ENCODE results near the gene RAP2B. TPM values are rescaled to one million over a fixed set of nuclear protein-coding genes. Genes with fewer than 3 reads are reported as not detected.

Gene RAP2B
- polyA plus RNA-seq, 3 donors, result 17.5 to 35.5 (median 24.7) TPM

GRCh38 chr3:153138276-153139210, 23.5 kb upstream of the RAP2B start:
- H3K36me3 ChIP-seq (replicated peaks in 1 of 2; ENCODE audit: control insufficient read depth in 1 of 2, insufficient read depth in 2 of 2, low read length in 2 of 2), result no peaks in the 10 kb centered on the region
- H3K79me2 ChIP-seq (ENCODE audit: insufficient read depth, low read length), result no peaks in the 10 kb centered on the region
- WGBS (ENCODE audit: insufficient coverage), result 0% methylated on average over 2 of the region's 5 CpGs
- peaks cover 0 to 2% of the 10 kb centered on the region in 2 donors for H3K36me3 Mint-ChIP-seq
- DNase-seq, result peak; percentile 86 to 98 (median 95)
- H3K4me1 Mint-ChIP-seq, result peaks cover 36% of the 10 kb centered on the region
- H3K9me3 Mint-ChIP-seq, result peaks cover 0 to 2% (median 0%) of the 10 kb centered on the region in 7 donors
- no peaks in the 10 kb centered on the region for H3K9me3 ChIP-seq (replicated peaks in 1 of 2; ENCODE audit: control insufficient read depth in 1 of 2, insufficient read depth in 1 of 2, low read length in 2 of 2)
- H3K4me1 ChIP-seq (ENCODE audit: control insufficient read depth in 1 of 2, insufficient read depth in 2 of 2, low read length in 2 of 2), result peaks cover 27 to 40% of the 10 kb centered on the region in 2 donors
- no peaks in the 10 kb centered on the region for H3K27me3 ChIP-seq (ENCODE audit: control insufficient read depth in 2 of 2, insufficient read depth in 2 of 2, low read length in 2 of 2)
- peak overlapping the region in 1 of 3 experiments; percentile 24 for H3K4me3 ChIP-seq (replicated peaks in 1 of 3; ENCODE audit: low read depth in 2 of 3, low read length in 3 of 3)
- peak overlapping the region; percentile 40 for H3K4me2 ChIP-seq (replicated peaks; ENCODE audit: extremely low read depth, low read length, poor library complexity, severe bottlenecking)
- H3K9ac ChIP-seq (ENCODE audit: insufficient read depth, low read length, poor library complexity, severe bottlenecking), result no peak overlapping the region
- H2AFZ ChIP-seq (ENCODE audit: insufficient read depth, low read depth, low read length, poor library complexity, severe bottlenecking), result no peak overlapping the region
- no peaks in the 10 kb centered on the region for H4K20me1 ChIP-seq (ENCODE audit: insufficient read depth, low read length)
- H3K4me3 Mint-ChIP-seq, result peak overlapping the region in 1 of 2 donors; percentile 55
- intact Hi-C loops (cut with micrococcal nuclease), result loop anchor here in 1 of 2 donors (5.0 kb wide), 1 partner anchor 96 kb away; no protein-coding TSS in a partner anchor
- H3K27me3 Mint-ChIP-seq (ENCODE audit: low read depth in 3 of 3), result peaks cover 0 to 2% (median 0%) of the 10 kb centered on the region in 3 donors
- H3K27ac ChIP-seq (ENCODE audit: low read depth in 1 of 2, low read length in 2 of 2), result peak overlapping the region in 1 of 2 donors; percentile 65
- H3K27ac Mint-ChIP-seq, result peak overlapping the region; percentile 85 to 93 (median 90)
- no peak for TF ChIP-seq CTCF (IDR thresholded peaks at IDR 0.05)

GRCh38 chr3:153142961-153143360, 19.1 kb upstream of the RAP2B start:
- no peak overlapping the region for H3K4me3 ChIP-seq (replicated peaks in 1 of 3; ENCODE audit: low read depth in 2 of 3, low read length in 3 of 3)
- DNase-seq, result no peak
- peaks cover 25 to 44% of the 10 kb centered on the region in 2 donors for H3K4me1 ChIP-seq (ENCODE audit: control insufficient read depth in 1 of 2, insufficient read depth in 2 of 2, low read length in 2 of 2)
- no peaks in the 10 kb centered on the region for H3K27me3 ChIP-seq (ENCODE audit: control insufficient read depth in 2 of 2, insufficient read depth in 2 of 2, low read length in 2 of 2)
- TF ChIP-seq CTCF (IDR thresholded peaks at IDR 0.05), result no peak
- Mint-ChIP-seq H3K9me3 (no peaks in the 10 kb centered on the region), H3K36me3 (peaks cover 0 to 2% of the 10 kb centered on the region in 2 donors), H3K4me3 (no peak overlapping the region), H3K27me3 (ENCODE audit: low read depth in 3 of 3) (peaks cover 0 to 3% (median 0%) of the 10 kb centered on the region in 3 donors), H3K4me1 (peaks cover 37% of the 10 kb centered on the region), H3K27ac (no peak overlapping the region)
- no peaks in the 10 kb centered on the region for H3K9me3 ChIP-seq (replicated peaks in 1 of 2; ENCODE audit: control insufficient read depth in 1 of 2, insufficient read depth in 1 of 2, low read length in 2 of 2)
- H2AFZ ChIP-seq (ENCODE audit: insufficient read depth, low read depth, low read length, poor library complexity, severe bottlenecking), result no peak overlapping the region
- intact Hi-C loops (cut with micrococcal nuclease), result no loop called here
- no peaks in the 10 kb centered on the region for H3K36me3 ChIP-seq (replicated peaks in 1 of 2; ENCODE audit: control insufficient read depth in 1 of 2, insufficient read depth in 2 of 2, low read length in 2 of 2)
- no peaks in the 10 kb centered on the region for H3K79me2 ChIP-seq (ENCODE audit: insufficient read depth, low read length)
- no peaks in the 10 kb centered on the region for H4K20me1 ChIP-seq (ENCODE audit: insufficient read depth, low read length)
- no peak overlapping the region for H3K9ac ChIP-seq (ENCODE audit: insufficient read depth, low read length, poor library complexity, severe bottlenecking)
- no peak overlapping the region for H3K4me2 ChIP-seq (replicated peaks; ENCODE audit: extremely low read depth, low read length, poor library complexity, severe bottlenecking)
- WGBS (ENCODE audit: insufficient coverage), result no CpG with 5 or more reads among the region's 1 CpG
- H3K27ac ChIP-seq (ENCODE audit: low read depth in 1 of 2, low read length in 2 of 2), result no peak overlapping the region
